CD4-positive, alpha-beta T cell (primary cell): ENCODE results near the gene ZNHIT3. TPM values are rescaled to one million over a fixed set of nuclear protein-coding genes. Genes with fewer than 3 reads are reported as not detected.

Source experiments
- ATAC-seq: fragments of 200-7000 bp; cut with Tn5 transposase; one replicate; pipeline ENCODE4 v1.10.0; 2022; ENCODE audit warnings: mild to moderate bottlenecking; ENCODE audit not compliant: poor library complexity
- CTCF ChIA-PET: fragments of 350-600 bp; sonication (Branson Sonifier 250); formaldehyde crosslinking; loops from one replicate; lab custom pipeline; 2021; ENCODE audit warnings: antibody characterized with exemption, inconsistent platforms; lab: Charles Lee
- POLR2A ChIA-PET: fragments of 350-600 bp; sonication (Branson Sonifier 250); formaldehyde crosslinking; loops from one replicate; lab custom pipeline; 2021; ENCODE audit warnings: antibody characterized with exemption, inconsistent platforms; lab: Charles Lee
- DNase-seq, 14 experiments: peaks; one replicate each; pipeline ENCODE4 v3.0.0-alpha.2; 2013 to 2020; ENCODE audit warnings: mixed read lengths in 2 of 14
- H3K27ac ChIP-seq, 2 donors: one replicate each; pipeline versions ENCODE4 v1.5.1 to v1.7.0; 2013; ENCODE audit warnings: low read length in 2 of 2, low read depth in 1 of 2, mild to moderate bottlenecking in 1 of 2
- H3K27me3 ChIP-seq, 2 experiments: 1 replicate in 1 of 2; 2 replicates in 1 of 2; pipeline versions ENCODE4 v1.6.1 to v1.7.0; 2013; ENCODE audit warnings: low read length in 2 of 2, control low read depth in 1 of 2, mild to moderate bottlenecking in 1 of 2, moderate library complexity in 1 of 2; ENCODE audit not compliant: insufficient read depth in 2 of 2, control insufficient read depth in 1 of 2
- H3K36me3 ChIP-seq: one replicate; pipeline ENCODE4 v1.6.1; 2013; ENCODE audit warnings: low read length, control low read depth; ENCODE audit not compliant: insufficient read depth
- H3K4me1 ChIP-seq: one replicate; pipeline ENCODE4 v1.6.1; 2013; ENCODE audit warnings: low read length, control low read depth; ENCODE audit not compliant: insufficient read depth
- H3K4me3 ChIP-seq: one replicate; pipeline ENCODE4 v1.5.1; 2013; ENCODE audit warnings: mild to moderate bottlenecking, low read length, moderate library complexity
- H3K9me3 ChIP-seq, 2 experiments: 1 replicate in 1 of 2; 2 replicates in 1 of 2; pipeline versions ENCODE4 v1.6.1 to v1.7.0; 2013; ENCODE audit warnings: low read length in 2 of 2, mild to moderate bottlenecking in 2 of 2, control low read depth in 1 of 2, moderate library complexity in 1 of 2; ENCODE audit not compliant: control insufficient read depth in 1 of 2, insufficient read depth in 1 of 2
- H3K27ac Mint-ChIP-seq: one replicate; pipeline ENCODE4 v1.8.0; 2020; ENCODE audit warnings: mixed read lengths
- H3K27me3 Mint-ChIP-seq: one replicate; pipeline ENCODE4 v1.8.0; 2021; ENCODE audit warnings: mixed read lengths
- H3K36me3 Mint-ChIP-seq: one replicate; pipeline ENCODE4 v1.8.0; 2021; ENCODE audit warnings: low read depth, mixed read lengths
- H3K4me1 Mint-ChIP-seq: one replicate; pipeline ENCODE4 v1.8.0; 2021; ENCODE audit warnings: low read depth, mixed read lengths
- H3K4me3 Mint-ChIP-seq: one replicate; pipeline ENCODE4 v1.8.0; 2020; ENCODE audit warnings: mild to moderate bottlenecking, mixed read lengths
- H3K9me3 Mint-ChIP-seq: one replicate; pipeline ENCODE4 v1.8.0; 2020; ENCODE audit warnings: mixed read lengths
- intact Hi-C, 2 experiments: fragments of 100-400 bp; cut with DNase I in 1 of 2; cut with micrococcal nuclease in 1 of 2; formaldehyde crosslinking; loops; one replicate each; pipeline versions ENCODE4 v1.15.1 to v1.9.0; 2023 to 2025; cut with DNase I, micrococcal nuclease
- total RNA-seq, 174 experiments: library from RNA in 2 of 174; stranded (reverse) in 2 of 174; gene quantifications; one replicate each; pipeline ENCODE4 v1.2.3 and lab custom pipeline; 2021 to 2026
- TF ChIP-seq, protein P1 (sequence below): fragments of 200-600 bp; IDR thresholded peaks from one replicate; pipeline ENCODE4 v1.8.0; 2022; ENCODE audit warnings: antibody characterized with exemption, mild to moderate bottlenecking

The ZNHIT3 gene
- total RNA-seq, 2 experiments from 2014 or later, result 70.2 to 73.9 TPM

GRCh38 chr17:36464765-36465088, 21.8 kb upstream of the ZNHIT3 start:
- ATAC-seq, result no peak
- H3K36me3 Mint-ChIP-seq, result no peaks in the 10 kb centered on the region
- H3K4me1 Mint-ChIP-seq, result no peaks in the 10 kb centered on the region
- no peak overlapping the region for H3K27ac Mint-ChIP-seq
- H3K4me3 Mint-ChIP-seq, result no peak overlapping the region
- intact Hi-C loops, result no loop called here
- Histone ChIP-seq H3K4me3 (no peak overlapping the region), H3K27me3 (peaks cover 35 to 69% of the 10 kb centered on the region in 2 experiments), H3K27ac (no peak overlapping the region), H3K36me3 (no peaks in the 10 kb centered on the region), H3K9me3 (peaks cover 0 to 22% of the 10 kb centered on the region in 2 experiments), H3K4me1 (peaks cover 3% of the 10 kb centered on the region)
- H3K27me3 Mint-ChIP-seq, result peaks cover 72% of the 10 kb centered on the region
- DNase-seq, result no peak
- ChIA-PET POLR2A (no interaction called here), CTCF (no interaction called here)
- H3K9me3 Mint-ChIP-seq, result no peaks in the 10 kb centered on the region
- TF ChIP-seq, protein P1, sequence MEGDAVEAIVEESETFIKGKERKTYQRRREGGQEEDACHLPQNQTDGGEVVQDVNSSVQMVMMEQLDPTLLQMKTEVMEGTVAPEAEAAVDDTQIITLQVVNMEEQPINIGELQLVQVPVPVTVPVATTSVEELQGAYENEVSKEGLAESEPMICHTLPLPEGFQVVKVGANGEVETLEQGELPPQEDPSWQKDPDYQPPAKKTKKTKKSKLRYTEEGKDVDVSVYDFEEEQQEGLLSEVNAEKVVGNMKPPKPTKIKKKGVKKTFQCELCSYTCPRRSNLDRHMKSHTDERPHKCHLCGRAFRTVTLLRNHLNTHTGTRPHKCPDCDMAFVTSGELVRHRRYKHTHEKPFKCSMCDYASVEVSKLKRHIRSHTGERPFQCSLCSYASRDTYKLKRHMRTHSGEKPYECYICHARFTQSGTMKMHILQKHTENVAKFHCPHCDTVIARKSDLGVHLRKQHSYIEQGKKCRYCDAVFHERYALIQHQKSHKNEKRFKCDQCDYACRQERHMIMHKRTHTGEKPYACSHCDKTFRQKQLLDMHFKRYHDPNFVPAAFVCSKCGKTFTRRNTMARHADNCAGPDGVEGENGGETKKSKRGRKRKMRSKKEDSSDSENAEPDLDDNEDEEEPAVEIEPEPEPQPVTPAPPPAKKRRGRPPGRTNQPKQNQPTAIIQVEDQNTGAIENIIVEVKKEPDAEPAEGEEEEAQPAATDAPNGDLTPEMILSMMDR, result no peak

DNA sequence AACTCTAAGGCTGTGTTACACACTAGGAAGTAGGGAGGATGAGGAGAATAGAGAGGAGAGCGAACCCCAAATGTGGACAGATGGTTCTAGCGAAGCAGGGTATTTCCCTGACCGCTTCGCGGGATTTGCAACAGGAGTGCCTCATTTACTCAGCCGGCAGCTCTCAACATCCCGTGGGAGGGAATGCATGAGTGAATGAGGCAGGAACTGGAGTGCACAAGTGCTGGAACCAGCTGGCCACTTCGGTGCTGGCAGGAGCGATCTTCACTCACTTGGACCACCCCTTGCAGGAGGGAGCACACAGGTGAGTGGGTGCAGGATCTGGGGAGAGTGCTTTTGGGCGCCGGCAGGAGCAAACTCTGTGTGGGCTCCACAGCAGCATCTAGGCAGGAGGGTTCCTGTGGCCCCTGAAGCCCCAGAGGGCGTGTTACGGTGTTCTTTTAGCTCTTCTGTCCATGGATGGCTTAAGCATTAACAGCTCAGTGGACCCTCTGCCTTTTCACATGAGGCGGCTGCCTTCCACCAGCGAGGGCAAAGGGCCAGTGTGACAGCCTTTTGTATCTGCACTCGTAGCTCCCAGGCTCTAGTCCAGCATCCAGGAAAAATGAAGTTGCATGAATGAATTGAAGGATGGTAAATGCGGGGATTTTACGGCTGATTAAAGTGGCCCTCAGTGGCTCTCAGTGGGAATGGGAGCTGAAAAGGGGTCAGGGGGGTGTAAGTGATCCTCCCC, 17.4 kb upstream of the ZNHIT3 start:
- intact Hi-C loops, result no loop called here
- ChIA-PET CTCF (no interaction called here), POLR2A (no interaction called here)
- H3K27ac ChIP-seq, result no peak overlapping the region
- Mint-ChIP-seq H3K27ac (no peak overlapping the region), H3K36me3 (no peaks in the 10 kb centered on the region), H3K4me1 (no peaks in the 10 kb centered on the region), H3K4me3 (no peak overlapping the region), H3K9me3 (no peaks in the 10 kb centered on the region), H3K27me3 (peaks cover 59% of the 10 kb centered on the region)
- no peak overlapping the region for H3K4me3 ChIP-seq
- H3K27me3 ChIP-seq, result peaks cover 17 to 46% of the 10 kb centered on the region in 2 experiments
- H3K36me3 ChIP-seq, result no peaks in the 10 kb centered on the region
- DNase-seq (no peak), ATAC-seq (no peak)
- no peaks in the 10 kb centered on the region for H3K4me1 ChIP-seq
- H3K9me3 ChIP-seq, result peaks cover 0 to 11% of the 10 kb centered on the region in 2 experiments
- TF ChIP-seq, protein P1, result no peak

- peaks cover 59% of the 10 kb centered on the region for H3K27me3 Mint-ChIP-seq
- Histone ChIP-seq H3K4me1 (no peaks in the 10 kb centered on the region), H3K4me3 (no peak overlapping the region), H3K27me3 (peaks cover 11 to 40% of the 10 kb centered on the region in 2 experiments), H3K36me3 (no peaks in the 10 kb centered on the region), H3K9me3 (peaks cover 0 to 4% of the 10 kb centered on the region in 2 experiments), H3K27ac (no peak overlapping the region)
- POLR2A ChIA-PET, result no interaction called here
- intact Hi-C loops, result no loop called here
- ATAC-seq (no peak), DNase-seq (no peak)
- H3K36me3 Mint-ChIP-seq, result no peaks in the 10 kb centered on the region
- no peak overlapping the region for H3K4me3 Mint-ChIP-seq
- no peak overlapping the region for H3K27ac Mint-ChIP-seq
- CTCF ChIA-PET, result no interaction called here
- H3K4me1 Mint-ChIP-seq, result no peaks in the 10 kb centered on the region
- no peaks in the 10 kb centered on the region for H3K9me3 Mint-ChIP-seq
- TF ChIP-seq, protein P1, result no peak
These were observed 16.7 kb upstream of the ZNHIT3 start for GRCh38 chr17:36469733-36470132.
